ENCODE measurements around the gene FDX1. TPM values are rescaled to one million over a fixed set of nuclear protein-coding genes. Genes with fewer than 3 reads are reported as not detected.

FDX1 gene
- polyA plus RNA-seq, 1 donor from 2014 or later: 14.3 TPM

DNA sequence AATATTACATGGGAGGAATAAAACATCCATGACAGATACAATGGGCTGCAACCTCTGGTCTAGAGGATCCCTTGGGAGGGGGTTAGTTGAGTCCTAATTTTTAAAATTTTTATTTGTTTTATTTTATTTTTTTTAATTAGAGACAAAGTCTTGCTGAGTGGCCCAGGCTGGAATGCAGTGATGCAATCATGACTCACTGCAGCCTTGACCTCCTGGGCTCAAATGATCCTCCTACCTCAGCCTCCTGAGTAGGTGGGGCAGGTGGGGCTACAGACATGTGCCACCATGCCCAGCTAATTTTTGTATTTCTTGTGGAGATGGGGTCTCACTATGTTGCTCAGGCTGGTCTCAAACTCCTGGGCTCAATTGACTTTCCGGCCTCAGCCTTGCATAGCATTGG lies 43.1 kb downstream of the FDX1 start:
- H3K9me3 ChIP-seq (ENCODE audit: low read length): no peaks in the 10 kb centered on the region
- H3F3A ChIP-seq (ENCODE audit: insufficient read depth, low read length, poor library complexity, severe bottlenecking): no peaks in the 10 kb centered on the region
- no peak overlapping the region for H3K27ac ChIP-seq (ENCODE audit: low read length)
- no peak for TF ChIP-seq MXI1 (conservative IDR thresholded peaks at IDR 0.05; ENCODE audit: poor library complexity, severe bottlenecking)
- TF ChIP-seq EZH2 (IDR thresholded peaks at IDR 0.05; ENCODE audit: borderline replicate concordance, insufficient read depth, low read length, poor library complexity, severe bottlenecking): no peak
- TF ChIP-seq, protein P1, sequence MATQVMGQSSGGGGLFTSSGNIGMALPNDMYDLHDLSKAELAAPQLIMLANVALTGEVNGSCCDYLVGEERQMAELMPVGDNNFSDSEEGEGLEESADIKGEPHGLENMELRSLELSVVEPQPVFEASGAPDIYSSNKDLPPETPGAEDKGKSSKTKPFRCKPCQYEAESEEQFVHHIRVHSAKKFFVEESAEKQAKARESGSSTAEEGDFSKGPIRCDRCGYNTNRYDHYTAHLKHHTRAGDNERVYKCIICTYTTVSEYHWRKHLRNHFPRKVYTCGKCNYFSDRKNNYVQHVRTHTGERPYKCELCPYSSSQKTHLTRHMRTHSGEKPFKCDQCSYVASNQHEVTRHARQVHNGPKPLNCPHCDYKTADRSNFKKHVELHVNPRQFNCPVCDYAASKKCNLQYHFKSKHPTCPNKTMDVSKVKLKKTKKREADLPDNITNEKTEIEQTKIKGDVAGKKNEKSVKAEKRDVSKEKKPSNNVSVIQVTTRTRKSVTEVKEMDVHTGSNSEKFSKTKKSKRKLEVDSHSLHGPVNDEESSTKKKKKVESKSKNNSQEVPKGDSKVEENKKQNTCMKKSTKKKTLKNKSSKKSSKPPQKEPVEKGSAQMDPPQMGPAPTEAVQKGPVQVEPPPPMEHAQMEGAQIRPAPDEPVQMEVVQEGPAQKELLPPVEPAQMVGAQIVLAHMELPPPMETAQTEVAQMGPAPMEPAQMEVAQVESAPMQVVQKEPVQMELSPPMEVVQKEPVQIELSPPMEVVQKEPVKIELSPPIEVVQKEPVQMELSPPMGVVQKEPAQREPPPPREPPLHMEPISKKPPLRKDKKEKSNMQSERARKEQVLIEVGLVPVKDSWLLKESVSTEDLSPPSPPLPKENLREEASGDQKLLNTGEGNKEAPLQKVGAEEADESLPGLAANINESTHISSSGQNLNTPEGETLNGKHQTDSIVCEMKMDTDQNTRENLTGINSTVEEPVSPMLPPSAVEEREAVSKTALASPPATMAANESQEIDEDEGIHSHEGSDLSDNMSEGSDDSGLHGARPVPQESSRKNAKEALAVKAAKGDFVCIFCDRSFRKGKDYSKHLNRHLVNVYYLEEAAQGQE (IDR thresholded peaks at IDR 0.05; ENCODE audit: borderline replicate concordance): no peak
- TF ChIP-seq SMC3 (conservative IDR thresholded peaks at IDR 0.05; ENCODE audit: poor library complexity): no peak
- TF ChIP-seq POLR2AphosphoS5 (IDR thresholded peaks at IDR 0.05): no peak
- TF ChIP-seq, protein P2, sequence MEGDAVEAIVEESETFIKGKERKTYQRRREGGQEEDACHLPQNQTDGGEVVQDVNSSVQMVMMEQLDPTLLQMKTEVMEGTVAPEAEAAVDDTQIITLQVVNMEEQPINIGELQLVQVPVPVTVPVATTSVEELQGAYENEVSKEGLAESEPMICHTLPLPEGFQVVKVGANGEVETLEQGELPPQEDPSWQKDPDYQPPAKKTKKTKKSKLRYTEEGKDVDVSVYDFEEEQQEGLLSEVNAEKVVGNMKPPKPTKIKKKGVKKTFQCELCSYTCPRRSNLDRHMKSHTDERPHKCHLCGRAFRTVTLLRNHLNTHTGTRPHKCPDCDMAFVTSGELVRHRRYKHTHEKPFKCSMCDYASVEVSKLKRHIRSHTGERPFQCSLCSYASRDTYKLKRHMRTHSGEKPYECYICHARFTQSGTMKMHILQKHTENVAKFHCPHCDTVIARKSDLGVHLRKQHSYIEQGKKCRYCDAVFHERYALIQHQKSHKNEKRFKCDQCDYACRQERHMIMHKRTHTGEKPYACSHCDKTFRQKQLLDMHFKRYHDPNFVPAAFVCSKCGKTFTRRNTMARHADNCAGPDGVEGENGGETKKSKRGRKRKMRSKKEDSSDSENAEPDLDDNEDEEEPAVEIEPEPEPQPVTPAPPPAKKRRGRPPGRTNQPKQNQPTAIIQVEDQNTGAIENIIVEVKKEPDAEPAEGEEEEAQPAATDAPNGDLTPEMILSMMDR (IDR thresholded peaks at IDR 0.05; ENCODE audit: poor library complexity, severe bottlenecking): no peak
- no peaks in the 10 kb centered on the region for H3K79me2 ChIP-seq (replicated peaks; ENCODE audit: insufficient read depth, low read length)
- H3K9ac ChIP-seq (ENCODE audit: low read length): no peak overlapping the region
- no peak overlapping the region for H3K4me3 ChIP-seq (ENCODE audit: low read length)
- no peaks in the 10 kb centered on the region for H4K20me1 ChIP-seq (ENCODE audit: insufficient read depth)
- no peak overlapping the region for H3K4me2 ChIP-seq (ENCODE audit: low read length)
- no peak overlapping the region for H2AFZ ChIP-seq (ENCODE audit: low read depth, low read length)
- H3K36me3 ChIP-seq (ENCODE audit: insufficient read depth, low read length): no peaks in the 10 kb centered on the region
- H3K9me2 ChIP-seq (ENCODE audit: insufficient read depth, low read length): no peaks in the 10 kb centered on the region
- no peaks in the 10 kb centered on the region for H3K27me3 ChIP-seq (ENCODE audit: insufficient read depth, low read depth, low read length)

DNA sequence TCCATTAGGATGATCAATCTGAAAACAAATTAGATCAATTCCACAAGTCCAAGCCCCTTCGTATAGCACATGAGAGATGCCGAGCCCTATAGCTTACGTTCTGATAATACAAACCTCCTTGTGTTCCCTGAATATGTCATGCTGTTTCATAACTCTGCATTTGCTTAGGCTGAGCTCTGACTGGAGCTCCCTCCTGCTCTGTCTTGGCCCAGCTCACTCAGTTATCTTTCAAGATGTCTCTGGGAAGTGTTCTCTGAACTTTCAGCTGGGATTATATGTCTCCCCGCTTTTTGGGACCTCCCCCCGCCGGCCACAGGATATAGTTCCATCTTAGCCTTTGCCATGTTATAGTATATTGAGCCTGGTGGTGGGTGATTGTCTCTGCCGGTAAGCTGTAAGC lies 44.0 kb downstream of the FDX1 start:
- Histone ChIP-seq H3K4me2 (ENCODE audit: low read length) (no peak overlapping the region), H3K4me3 (ENCODE audit: low read length) (no peak overlapping the region), H3K27ac (ENCODE audit: low read length) (no peak overlapping the region), H4K20me1 (ENCODE audit: insufficient read depth) (no peaks in the 10 kb centered on the region), H2AFZ (ENCODE audit: low read depth, low read length) (no peak overlapping the region), H3K79me2 (replicated peaks; ENCODE audit: insufficient read depth, low read length) (no peaks in the 10 kb centered on the region), H3K27me3 (ENCODE audit: insufficient read depth, low read depth, low read length) (no peaks in the 10 kb centered on the region), H3K9me2 (ENCODE audit: insufficient read depth, low read length) (no peaks in the 10 kb centered on the region), H3K36me3 (ENCODE audit: insufficient read depth, low read length) (no peaks in the 10 kb centered on the region), H3F3A (ENCODE audit: insufficient read depth, low read length, poor library complexity, severe bottlenecking) (no peaks in the 10 kb centered on the region), H3K9ac (ENCODE audit: low read length) (no peak overlapping the region), H3K9me3 (ENCODE audit: low read length) (no peaks in the 10 kb centered on the region)
- TF ChIP-seq RAD21 (conservative IDR thresholded peaks at IDR 0.05): no peak
- TF ChIP-seq EP300 (conservative IDR thresholded peaks at IDR 0.05; ENCODE audit: poor library complexity, severe bottlenecking): no peak

DNA sequence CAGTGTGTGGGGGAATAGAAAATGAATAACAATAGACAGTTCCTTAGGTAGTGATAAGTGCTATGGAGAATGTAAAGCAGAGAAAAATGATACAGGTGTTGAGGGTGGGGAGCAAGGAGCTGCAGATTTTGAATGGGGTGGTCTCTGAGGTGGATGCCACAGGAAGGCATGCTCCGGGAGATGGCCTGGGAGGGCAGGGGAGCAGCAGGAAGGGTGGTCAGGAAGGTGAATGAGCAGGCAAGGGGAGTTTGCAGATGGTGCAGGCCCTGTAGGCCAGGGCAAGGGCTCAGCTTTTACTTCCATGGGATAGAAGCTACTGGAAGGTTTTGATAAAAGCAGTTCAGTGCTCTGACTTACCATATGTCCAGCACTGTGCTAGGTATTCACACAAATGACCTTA lies 44.8 kb downstream of the FDX1 start:
- Histone ChIP-seq H3K9me3 (ENCODE audit: low read length) (no peaks in the 10 kb centered on the region), H3K27me3 (ENCODE audit: insufficient read depth, low read depth, low read length) (no peaks in the 10 kb centered on the region), H3F3A (ENCODE audit: insufficient read depth, low read length, poor library complexity, severe bottlenecking) (no peaks in the 10 kb centered on the region), H3K9me2 (ENCODE audit: insufficient read depth, low read length) (no peaks in the 10 kb centered on the region), H2AFZ (ENCODE audit: low read depth, low read length) (no peak overlapping the region), H4K20me1 (ENCODE audit: insufficient read depth) (no peaks in the 10 kb centered on the region), H3K36me3 (ENCODE audit: insufficient read depth, low read length) (no peaks in the 10 kb centered on the region), H3K9ac (ENCODE audit: low read length) (no peak overlapping the region), H3K4me2 (ENCODE audit: low read length) (no peak overlapping the region), H3K79me2 (replicated peaks; ENCODE audit: insufficient read depth, low read length) (no peaks in the 10 kb centered on the region), H3K27ac (ENCODE audit: low read length) (no peak overlapping the region), H3K4me3 (ENCODE audit: low read length) (no peak overlapping the region)
- no peak for TF ChIP-seq EZH2 (IDR thresholded peaks at IDR 0.05; ENCODE audit: borderline replicate concordance, insufficient read depth, low read length, poor library complexity, severe bottlenecking)
- TF ChIP-seq SMC3 (conservative IDR thresholded peaks at IDR 0.05; ENCODE audit: poor library complexity): no peak
- no peak for TF ChIP-seq EP300 (conservative IDR thresholded peaks at IDR 0.05; ENCODE audit: poor library complexity, severe bottlenecking)
- TF ChIP-seq, protein P1 (IDR thresholded peaks at IDR 0.05; ENCODE audit: borderline replicate concordance): no peak
- TF ChIP-seq MXI1 (conservative IDR thresholded peaks at IDR 0.05; ENCODE audit: poor library complexity, severe bottlenecking): no peak
- TF ChIP-seq TAF1 (IDR thresholded peaks at IDR 0.05; ENCODE audit: low read depth): no peak
- no peak for TF ChIP-seq POLR2AphosphoS5 (IDR thresholded peaks at IDR 0.05)
- no peak for TF ChIP-seq RAD21 (conservative IDR thresholded peaks at IDR 0.05)
- TF ChIP-seq, protein P2 (IDR thresholded peaks at IDR 0.05; ENCODE audit: poor library complexity, severe bottlenecking): no peak

All from neural cell (in vitro differentiated cells).